Endothelial cell of umbilical vein (primary cell): ENCODE measurements around the gene SLC44A1. TPM values are rescaled to one million over a fixed set of nuclear protein-coding genes. Genes with fewer than 3 reads are reported as not detected.

ENCODE experiments used
- BruUV-seq: library from RNA; stranded (reverse); fragments of 400-500 nt; replicated peaks from 2 replicates; lab custom pipeline; 2021; lab: Mats Ljungman, UMichigan
- CTCF ChIA-PET: fragments of 300-600, 350-600 bp; sonication (Branson Sonifier 250); formaldehyde crosslinking; loops from one replicate; lab custom pipeline; 2021; ENCODE audit warnings: antibody characterized with exemption, inconsistent platforms; lab: Charles Lee
- POLR2A ChIA-PET: fragments of 300-600, 350-600 bp; sonication (Branson Sonifier 250); formaldehyde crosslinking; loops from one replicate; lab custom pipeline; 2021; ENCODE audit warnings: antibody characterized with exemption, inconsistent platforms; lab: Charles Lee
- DNase-seq: peaks from one replicate; pipeline ENCODE4 v3.0.0-alpha.2; 2011; ENCODE audit warnings: low read depth, low spot score
- FAIRE-seq: peaks from 2 replicates; lab custom pipeline; 2011; peaks lifted over from hg19 to GRCh38; lab: Jason Lieb, UNC
- H2AFZ ChIP-seq: 2 replicates; pipeline ENCODE4 v1.6.0; 2012; ENCODE audit warnings: low read depth, low read length, control low read depth, inconsistent platforms
- H3K27ac ChIP-seq: 2 replicates; pipeline ENCODE4 v1.5.1; 2011; ENCODE audit warnings: low read depth, mild to moderate bottlenecking, control low read depth, low read length, moderate library complexity; ENCODE audit not compliant: insufficient read depth
- H3K27me3 ChIP-seq, 2 experiments: 2 replicates each; pipeline versions ENCODE4 v1.6.0 to v1.6.1; 2011; ENCODE audit warnings: low read length in 2 of 2, mixed read lengths in 1 of 2; ENCODE audit not compliant: control insufficient read depth in 2 of 2, insufficient read depth in 2 of 2
- H3K36me3 ChIP-seq, 2 experiments: 2 replicates in 1 of 2; 3 replicates in 1 of 2; pipeline ENCODE4 v1.5.1; 2011; ENCODE audit warnings: low read length in 2 of 2, mild to moderate bottlenecking in 1 of 2, moderate library complexity in 1 of 2; ENCODE audit not compliant: control insufficient read depth in 2 of 2, insufficient read depth in 2 of 2; ENCODE audit errors: extremely low read depth in 1 of 2
- H3K4me1 ChIP-seq: 3 replicates; pipeline ENCODE4 v1.5.1; 2011; ENCODE audit warnings: mild to moderate bottlenecking, low read length; ENCODE audit not compliant: control insufficient read depth, insufficient read depth; ENCODE audit errors: extremely low read depth
- H3K4me2 ChIP-seq: 2 replicates; pipeline ENCODE4 v1.6.1; 2011; ENCODE audit warnings: low read length, control low read depth, mixed read lengths; ENCODE audit not compliant: insufficient read depth
- H3K4me3 ChIP-seq, 3 experiments: fragments of 200-600 bp in 1 of 3; sonication (generic), shearing (Covaris generic) in 1 of 3; replicated peaks in 1 of 3; 2 replicates each; pipeline ENCODE4 v1.5.1; 2011 to 2016; ENCODE audit warnings: control low read depth in 3 of 3, low read length in 3 of 3, mild to moderate bottlenecking in 2 of 3, inconsistent platforms in 1 of 3, low read depth in 1 of 3, moderate library complexity in 1 of 3; ENCODE audit not compliant: insufficient read depth in 1 of 3
- H3K79me2 ChIP-seq: 2 replicates; pipeline ENCODE4 v1.6.0; 2012; ENCODE audit warnings: low read length, inconsistent platforms; ENCODE audit not compliant: control insufficient read depth, insufficient read depth
- H3K9ac ChIP-seq: replicated peaks from 2 replicates; pipeline ENCODE3; 2011; ENCODE audit warnings: low read length, control low read depth; ENCODE audit not compliant: insufficient read depth; ENCODE audit errors: extremely low read depth
- H3K9me1 ChIP-seq: replicated peaks from 3 replicates; pipeline ENCODE4 v1.6.0; 2011; ENCODE audit warnings: mild to moderate bottlenecking, low read length; ENCODE audit not compliant: control insufficient read depth, insufficient read depth; ENCODE audit errors: extremely low read depth
- H3K9me3 ChIP-seq: replicated peaks from 2 replicates; pipeline ENCODE4 v1.5.1; 2012; ENCODE audit warnings: low read length, inconsistent platforms; ENCODE audit not compliant: control insufficient read depth, insufficient read depth
- H4K20me1 ChIP-seq: replicated peaks from 2 replicates; pipeline ENCODE3; 2011; ENCODE audit warnings: mild to moderate bottlenecking, low read length; ENCODE audit not compliant: control insufficient read depth, insufficient read depth; ENCODE audit errors: extremely low read depth
- CTCF ChIP-seq, 2 donors: IDR thresholded peaks; 1 replicate in 1 of 2; 2 replicates in 1 of 2; pipeline ENCODE4 v1.5.1; 2011; ENCODE audit warnings: low read length in 2 of 2, mild to moderate bottlenecking in 2 of 2, moderate library complexity in 2 of 2, control low read depth in 1 of 2, inconsistent platforms in 1 of 2, low read depth in 1 of 2; ENCODE audit not compliant: insufficient read depth in 1 of 2; ENCODE audit errors: extremely low read depth in 1 of 2
- EZH2 ChIP-seq: IDR thresholded peaks from 2 replicates; pipeline ENCODE4 v1.6.1; 2012; ENCODE audit warnings: borderline replicate concordance, low read depth, mild to moderate bottlenecking, moderate library complexity, low read length, inconsistent platforms; ENCODE audit not compliant: severe bottlenecking
- FOS ChIP-seq: IDR thresholded peaks from 2 replicates; pipeline ENCODE4 v1.6.1; 2011; ENCODE audit warnings: mild to moderate bottlenecking, low read length, moderate library complexity, borderline replicate concordance; ENCODE audit not compliant: insufficient read depth
- GATA2 ChIP-seq: IDR thresholded peaks from 2 replicates; pipeline ENCODE4 v1.7.0; 2011; ENCODE audit warnings: low read depth, mild to moderate bottlenecking, moderate library complexity, mixed read lengths, low read length; ENCODE audit not compliant: insufficient read length, insufficient read depth
- JUN ChIP-seq: IDR thresholded peaks from 2 replicates; pipeline ENCODE4 v1.6.1; 2011; ENCODE audit warnings: borderline replicate concordance, low read depth; ENCODE audit not compliant: insufficient read length, insufficient read depth
- MAX ChIP-seq: IDR thresholded peaks from 2 replicates; pipeline ENCODE4 v1.6.1; 2011; ENCODE audit not compliant: insufficient read depth, insufficient read length
- MYC ChIP-seq: IDR thresholded peaks from one replicate; pipeline ENCODE4 v1.6.1; 2011; ENCODE audit warnings: mild to moderate bottlenecking, low read depth, low read length
- POLR2A ChIP-seq: IDR thresholded peaks from 2 replicates; pipeline ENCODE4 v1.6.1; 2012; ENCODE audit warnings: low read depth, mild to moderate bottlenecking, control low read depth, low read length
- POLR2AphosphoS5 ChIP-seq: IDR thresholded peaks from 2 replicates; pipeline ENCODE4 v1.6.1; 2012; ENCODE audit warnings: low read depth, mild to moderate bottlenecking, control low read depth, low read length, moderate library complexity; ENCODE audit not compliant: insufficient read depth
- dilution Hi-C: fragments of 300-500 bp; cut with MboI; formaldehyde crosslinking; loops from one replicate; pipeline ENCODE4 v1.15.0; 2019; ENCODE audit warnings: low sequenced_read_pairs; ENCODE audit not compliant: extremely low pct_ligation_motif_present
- intact Hi-C: fragments of 100-400 bp; cut with micrococcal nuclease; formaldehyde crosslinking; loops from one replicate; pipeline ENCODE4 v1.10.0; 2022
- polyA plus RNA-seq, 4 experiments: library from polyadenylated mRNA; depleted of rRNA in 3 of 4; stranded (reverse) in 3 of 4; unstranded in 1 of 4; fragments of >200 nt; gene quantifications; 2 replicates each; pipeline versions ENCODE4 v1.2.1 to v1.2.3, GENCODE V29; 2011 to 2012; ENCODE audit warnings: missing spikeins in 1 of 4
- total RNA-seq: library from RNA; stranded (reverse); gene quantifications from 2 replicates; pipeline ENCODE4 v1.2.3, GENCODE V29; 2021

The SLC44A1 gene
- total and polyA plus RNA-seq, 2 donors (not counting 3 experiments of a cell fraction or from before 2014, with no cell fraction given) = 16.1 to 37.7 TPM

- no peak for FAIRE-seq
- Histone ChIP-seq H3K27ac (no peak overlapping the region), H3K9me3 (no peaks in the 10 kb centered on the region), H2AFZ (no peak overlapping the region), H3K9ac (no peak overlapping the region), H3K79me2 (no peaks in the 10 kb centered on the region), H3K27me3 (no peaks in the 10 kb centered on the region), H4K20me1 (no peaks in the 10 kb centered on the region), H3K36me3 (no peaks in the 10 kb centered on the region), H3K4me1 (no peaks in the 10 kb centered on the region), H3K4me3 (no peak overlapping the region), H3K4me2 (no peak overlapping the region), H3K9me1 (no peaks in the 10 kb centered on the region)
- no peak for TF ChIP-seq POLR2AphosphoS5
- TF ChIP-seq MAX = no peak
- no peak for TF ChIP-seq MYC
- no peak for TF ChIP-seq CTCF (IDR thresholded peaks at IDR 0.05; ENCODE audit: extremely low read depth in 1 of 2, insufficient read depth in 1 of 2, low read depth in 1 of 2, low read length in 2 of 2)
- no TSS peak for BruUV-seq
- dilution Hi-C loops (no loop called here), intact Hi-C loops (no loop called here)
- no peak for DNase-seq
- ChIA-PET POLR2A (no interaction called here), CTCF (no interaction called here)
These were observed 46.4 kb upstream of the SLC44A1 start for GRCh38 chr9:105198023-105198422.

- FAIRE-seq (no peak), DNase-seq (no peak)
- H3K4me2 ChIP-seq = no peak overlapping the region
- no peak overlapping the region for H3K9ac ChIP-seq
- intact Hi-C loops = no loop called here
- no peak overlapping the region for H3K4me3 ChIP-seq
- BruUV-seq = no TSS peak
- CTCF ChIA-PET = no interaction called here
- POLR2A ChIA-PET = no interaction called here
- H3K4me1 ChIP-seq = no peaks in the 10 kb centered on the region
- no peaks in the 10 kb centered on the region for H3K9me3 ChIP-seq
- H3K27ac ChIP-seq = no peak overlapping the region
- H3K9me1 ChIP-seq = no peaks in the 10 kb centered on the region
- H3K27me3 ChIP-seq = no peaks in the 10 kb centered on the region
- no peaks in the 10 kb centered on the region for H3K36me3 ChIP-seq
- dilution Hi-C loops = no loop called here
- H4K20me1 ChIP-seq = no peaks in the 10 kb centered on the region
- no peak overlapping the region for H2AFZ ChIP-seq
- TF ChIP-seq MAX = no peak
- no peak for TF ChIP-seq JUN
- TF ChIP-seq POLR2A = no peak
- no peak for TF ChIP-seq CTCF (IDR thresholded peaks at IDR 0.05; ENCODE audit: extremely low read depth in 1 of 2, insufficient read depth in 1 of 2, low read depth in 1 of 2, low read length in 2 of 2)
- TF ChIP-seq MYC = no peak
- no peak for TF ChIP-seq GATA2
- TF ChIP-seq FOS = no peak
- TF ChIP-seq POLR2AphosphoS5 = no peak
- no peak for TF ChIP-seq EZH2
- H3K79me2 ChIP-seq = no peaks in the 10 kb centered on the region
These were observed 45.6 kb upstream of the SLC44A1 start for GRCh38 chr9:105198865-105199264.
